Right renal cortex interstitium (tissue), 3 donors: Measurements from ENCODE around the gene MAP4K3. TPM values are rescaled to one million over a fixed set of nuclear protein-coding genes. Genes with fewer than 3 reads are reported as not detected.

Source experiments
- DNase-seq, 3 donors: peaks; one replicate each; pipeline ENCODE4 v3.0.0-alpha.2; 2013; ENCODE audit warnings: low read depth in 3 of 3, low spot score in 2 of 3
- polyA plus RNA-seq, 3 donors: library from polyadenylated mRNA; unstranded; fragments of 120-200 nt; gene quantifications; one replicate each; pipeline ENCODE4 v1.2.1, GENCODE V29; 2013; ENCODE audit not compliant: insufficient read length in 3 of 3

MAP4K3 gene
- polyA plus RNA-seq, 3 donors = 73.4 to 84.4 (median 82.0) TPM

GRCh38 chr2:39213015-39213414 is 224.1 kb downstream of the MAP4K3 start:
- no peak for DNase-seq

GRCh38 chr2:39210846-39211245 is 226.2 kb downstream of the MAP4K3 start:
- no peak for DNase-seq

- no peak for DNase-seq
Measured at GRCh38 chr2:39203382-39203781, 233.7 kb downstream of the MAP4K3 start.

GRCh38 chr2:39202639-39203369 is 234.3 kb downstream of the MAP4K3 start:
- DNase-seq = no peak

Other genes with a start within 250 kb of the MAP4K3 start
- 1 to 10 TPM in 1 of 3 donors, under 1 TPM in 2; 0.81 to 1.0 (median 0.90) TPM for gene CDKL4, start 193.3 kb downstream of the MAP4K3 start, polyA plus RNA-seq
- gene TMEM178A, start 228.6 kb upstream of the MAP4K3 start, polyA plus RNA-seq = 10 to 100 TPM; 74.1 to 82.9 (median 75.6) TPM